Liver (tissue), 3 donors: Measurements from ENCODE around the gene TMEM91.

Source experiments
- FOXA1 ChIP-seq: IDR thresholded peaks from 2 replicates; pipeline ENCODE4 v1.6.1; 2016; ENCODE audit warnings: antibody characterized with exemption
- JUND ChIP-seq, 2 donors: IDR thresholded peaks; 2 replicates each; pipeline ENCODE4 v1.6.1; 2016; ENCODE audit warnings: antibody characterized with exemption in 2 of 2
- RAD21 ChIP-seq, 2 donors: IDR thresholded peaks; 2 replicates each; pipeline ENCODE4 v1.6.1; 2016; ENCODE audit warnings: antibody characterized with exemption in 2 of 2, mild to moderate bottlenecking in 2 of 2
- RXRA ChIP-seq, 2 donors: IDR thresholded peaks; 2 replicates each; pipeline ENCODE4 v1.6.1; 2017 to 2018; ENCODE audit warnings: antibody characterized with exemption in 2 of 2, mild to moderate bottlenecking in 1 of 2
- TAF1 ChIP-seq: conservative IDR thresholded peaks from 2 replicates; pipeline ENCODE4 v1.6.1; 2016; ENCODE audit warnings: antibody characterized with exemption, mild to moderate bottlenecking
- YY1 ChIP-seq: IDR thresholded peaks from 2 replicates; pipeline ENCODE4 v1.6.1; 2016; ENCODE audit warnings: antibody characterized with exemption, mild to moderate bottlenecking
- TF ChIP-seq, protein P1 (sequence below): fragments of 150-350 bp; IDR thresholded peaks from 2 replicates; pipeline ENCODE4 v1.5.1; 2017; ENCODE audit warnings: improper control_type of control experiment, low read depth, low read length; ENCODE audit not compliant: missing input control
- TF ChIP-seq, protein P2 (sequence below): IDR thresholded peaks from 2 replicates; pipeline ENCODE4 v1.6.1; 2016; ENCODE audit warnings: antibody characterized with exemption, mild to moderate bottlenecking
- TF ChIP-seq, protein P3 (sequence below): IDR thresholded peaks from 2 replicates; pipeline ENCODE4 v1.6.1; 2016; ENCODE audit warnings: antibody characterized with exemption
- TF ChIP-seq, protein P4 (sequence below): IDR thresholded peaks from 2 replicates; pipeline ENCODE4 v1.6.1; 2016; ENCODE audit warnings: antibody characterized with exemption
- donor health status: healthy.
- donor health status: healthy.

DNA sequence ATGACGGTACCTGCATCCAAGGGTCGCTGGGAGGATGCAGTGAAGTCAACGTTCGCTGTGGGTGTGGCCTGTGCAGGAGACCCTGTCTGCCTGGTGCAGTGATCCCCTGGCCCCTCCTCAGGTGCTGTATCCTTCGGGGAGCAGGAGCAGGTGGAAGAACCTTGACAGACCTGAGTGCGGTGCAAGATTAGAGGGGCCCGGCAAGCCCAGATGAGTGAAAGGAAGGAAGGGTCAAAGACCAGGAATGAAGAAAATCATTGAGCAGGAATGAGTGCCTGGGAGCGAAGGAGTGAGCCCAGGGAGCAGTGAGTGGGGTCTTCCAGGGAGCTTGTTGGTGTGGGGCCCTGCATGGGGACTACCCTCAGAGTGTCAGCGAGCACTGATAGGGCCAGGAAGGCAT lies 38.1 kb downstream of the TMEM91 start:
- TF ChIP-seq, protein P1, sequence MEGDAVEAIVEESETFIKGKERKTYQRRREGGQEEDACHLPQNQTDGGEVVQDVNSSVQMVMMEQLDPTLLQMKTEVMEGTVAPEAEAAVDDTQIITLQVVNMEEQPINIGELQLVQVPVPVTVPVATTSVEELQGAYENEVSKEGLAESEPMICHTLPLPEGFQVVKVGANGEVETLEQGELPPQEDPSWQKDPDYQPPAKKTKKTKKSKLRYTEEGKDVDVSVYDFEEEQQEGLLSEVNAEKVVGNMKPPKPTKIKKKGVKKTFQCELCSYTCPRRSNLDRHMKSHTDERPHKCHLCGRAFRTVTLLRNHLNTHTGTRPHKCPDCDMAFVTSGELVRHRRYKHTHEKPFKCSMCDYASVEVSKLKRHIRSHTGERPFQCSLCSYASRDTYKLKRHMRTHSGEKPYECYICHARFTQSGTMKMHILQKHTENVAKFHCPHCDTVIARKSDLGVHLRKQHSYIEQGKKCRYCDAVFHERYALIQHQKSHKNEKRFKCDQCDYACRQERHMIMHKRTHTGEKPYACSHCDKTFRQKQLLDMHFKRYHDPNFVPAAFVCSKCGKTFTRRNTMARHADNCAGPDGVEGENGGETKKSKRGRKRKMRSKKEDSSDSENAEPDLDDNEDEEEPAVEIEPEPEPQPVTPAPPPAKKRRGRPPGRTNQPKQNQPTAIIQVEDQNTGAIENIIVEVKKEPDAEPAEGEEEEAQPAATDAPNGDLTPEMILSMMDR: no peak
- no peak for TF ChIP-seq YY1
- TF ChIP-seq RAD21 (IDR thresholded peaks at IDR 0.05): no peak
- TF ChIP-seq FOXA1: no peak
- TF ChIP-seq TAF1: no peak
- TF ChIP-seq, protein P2, sequence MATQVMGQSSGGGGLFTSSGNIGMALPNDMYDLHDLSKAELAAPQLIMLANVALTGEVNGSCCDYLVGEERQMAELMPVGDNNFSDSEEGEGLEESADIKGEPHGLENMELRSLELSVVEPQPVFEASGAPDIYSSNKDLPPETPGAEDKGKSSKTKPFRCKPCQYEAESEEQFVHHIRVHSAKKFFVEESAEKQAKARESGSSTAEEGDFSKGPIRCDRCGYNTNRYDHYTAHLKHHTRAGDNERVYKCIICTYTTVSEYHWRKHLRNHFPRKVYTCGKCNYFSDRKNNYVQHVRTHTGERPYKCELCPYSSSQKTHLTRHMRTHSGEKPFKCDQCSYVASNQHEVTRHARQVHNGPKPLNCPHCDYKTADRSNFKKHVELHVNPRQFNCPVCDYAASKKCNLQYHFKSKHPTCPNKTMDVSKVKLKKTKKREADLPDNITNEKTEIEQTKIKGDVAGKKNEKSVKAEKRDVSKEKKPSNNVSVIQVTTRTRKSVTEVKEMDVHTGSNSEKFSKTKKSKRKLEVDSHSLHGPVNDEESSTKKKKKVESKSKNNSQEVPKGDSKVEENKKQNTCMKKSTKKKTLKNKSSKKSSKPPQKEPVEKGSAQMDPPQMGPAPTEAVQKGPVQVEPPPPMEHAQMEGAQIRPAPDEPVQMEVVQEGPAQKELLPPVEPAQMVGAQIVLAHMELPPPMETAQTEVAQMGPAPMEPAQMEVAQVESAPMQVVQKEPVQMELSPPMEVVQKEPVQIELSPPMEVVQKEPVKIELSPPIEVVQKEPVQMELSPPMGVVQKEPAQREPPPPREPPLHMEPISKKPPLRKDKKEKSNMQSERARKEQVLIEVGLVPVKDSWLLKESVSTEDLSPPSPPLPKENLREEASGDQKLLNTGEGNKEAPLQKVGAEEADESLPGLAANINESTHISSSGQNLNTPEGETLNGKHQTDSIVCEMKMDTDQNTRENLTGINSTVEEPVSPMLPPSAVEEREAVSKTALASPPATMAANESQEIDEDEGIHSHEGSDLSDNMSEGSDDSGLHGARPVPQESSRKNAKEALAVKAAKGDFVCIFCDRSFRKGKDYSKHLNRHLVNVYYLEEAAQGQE: no peak
- TF ChIP-seq, protein P3, sequence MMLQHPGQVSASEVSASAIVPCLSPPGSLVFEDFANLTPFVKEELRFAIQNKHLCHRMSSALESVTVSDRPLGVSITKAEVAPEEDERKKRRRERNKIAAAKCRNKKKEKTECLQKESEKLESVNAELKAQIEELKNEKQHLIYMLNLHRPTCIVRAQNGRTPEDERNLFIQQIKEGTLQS: no peak
- TF ChIP-seq RXRA (IDR thresholded peaks at IDR 0.05): no peak
- no peak for TF ChIP-seq JUND (IDR thresholded peaks at IDR 0.05)
- TF ChIP-seq, protein P4, sequence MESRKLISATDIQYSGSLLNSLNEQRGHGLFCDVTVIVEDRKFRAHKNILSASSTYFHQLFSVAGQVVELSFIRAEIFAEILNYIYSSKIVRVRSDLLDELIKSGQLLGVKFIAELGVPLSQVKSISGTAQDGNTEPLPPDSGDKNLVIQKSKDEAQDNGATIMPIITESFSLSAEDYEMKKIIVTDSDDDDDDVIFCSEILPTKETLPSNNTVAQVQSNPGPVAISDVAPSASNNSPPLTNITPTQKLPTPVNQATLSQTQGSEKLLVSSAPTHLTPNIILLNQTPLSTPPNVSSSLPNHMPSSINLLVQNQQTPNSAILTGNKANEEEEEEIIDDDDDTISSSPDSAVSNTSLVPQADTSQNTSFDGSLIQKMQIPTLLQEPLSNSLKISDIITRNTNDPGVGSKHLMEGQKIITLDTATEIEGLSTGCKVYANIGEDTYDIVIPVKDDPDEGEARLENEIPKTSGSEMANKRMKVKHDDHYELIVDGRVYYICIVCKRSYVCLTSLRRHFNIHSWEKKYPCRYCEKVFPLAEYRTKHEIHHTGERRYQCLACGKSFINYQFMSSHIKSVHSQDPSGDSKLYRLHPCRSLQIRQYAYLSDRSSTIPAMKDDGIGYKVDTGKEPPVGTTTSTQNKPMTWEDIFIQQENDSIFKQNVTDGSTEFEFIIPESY: no peak
